GM21786 (cell line): ENCODE data around the gene NDUFA11.
"Not testable (repeated sequence)": the region's sequence is repeated elsewhere in the genome, so short reads cannot be mapped to it uniquely, and the experiment has no call there.

Experiments
- ATAC-seq: cut with Tn5 transposase; IDR thresholded peaks from one replicate; pipeline ENCODE4 v1.9.1; 2021; ENCODE audit not compliant: unreplicated experiment

NDUFA11 gene

DNA sequence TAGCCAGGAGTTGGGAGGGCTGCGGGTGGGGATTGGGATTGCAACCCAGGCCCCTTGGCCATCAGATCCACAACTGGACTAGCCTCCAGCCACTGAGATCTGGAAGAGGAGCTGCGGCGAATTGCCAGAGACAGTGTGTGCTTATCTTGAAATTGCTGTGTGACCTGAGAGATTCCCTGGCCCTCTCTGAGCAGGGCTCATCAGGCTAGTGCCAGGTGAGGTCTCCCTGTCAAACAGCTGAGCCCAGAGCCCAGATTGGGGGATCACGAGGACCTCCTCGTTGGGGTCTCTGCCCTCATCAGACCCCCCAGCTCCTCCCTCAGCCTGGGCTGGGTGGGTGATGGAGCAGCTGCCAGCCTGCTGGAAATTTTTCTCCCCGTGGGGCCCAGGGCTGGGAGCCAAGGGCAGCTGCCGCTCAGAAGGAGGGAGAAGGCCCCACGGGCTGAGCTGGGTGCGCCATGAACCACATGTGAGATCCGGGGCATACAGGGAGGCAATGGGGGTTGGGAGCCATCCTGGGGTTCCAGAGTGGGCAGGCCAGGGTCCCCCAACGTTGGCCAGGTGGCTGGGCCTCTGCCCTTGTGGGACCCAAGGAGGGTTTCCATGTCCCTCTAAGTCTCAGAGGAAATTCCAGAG, 40.4 kb downstream of the NDUFA11 start:
- ATAC-seq, result no peak

DNA sequence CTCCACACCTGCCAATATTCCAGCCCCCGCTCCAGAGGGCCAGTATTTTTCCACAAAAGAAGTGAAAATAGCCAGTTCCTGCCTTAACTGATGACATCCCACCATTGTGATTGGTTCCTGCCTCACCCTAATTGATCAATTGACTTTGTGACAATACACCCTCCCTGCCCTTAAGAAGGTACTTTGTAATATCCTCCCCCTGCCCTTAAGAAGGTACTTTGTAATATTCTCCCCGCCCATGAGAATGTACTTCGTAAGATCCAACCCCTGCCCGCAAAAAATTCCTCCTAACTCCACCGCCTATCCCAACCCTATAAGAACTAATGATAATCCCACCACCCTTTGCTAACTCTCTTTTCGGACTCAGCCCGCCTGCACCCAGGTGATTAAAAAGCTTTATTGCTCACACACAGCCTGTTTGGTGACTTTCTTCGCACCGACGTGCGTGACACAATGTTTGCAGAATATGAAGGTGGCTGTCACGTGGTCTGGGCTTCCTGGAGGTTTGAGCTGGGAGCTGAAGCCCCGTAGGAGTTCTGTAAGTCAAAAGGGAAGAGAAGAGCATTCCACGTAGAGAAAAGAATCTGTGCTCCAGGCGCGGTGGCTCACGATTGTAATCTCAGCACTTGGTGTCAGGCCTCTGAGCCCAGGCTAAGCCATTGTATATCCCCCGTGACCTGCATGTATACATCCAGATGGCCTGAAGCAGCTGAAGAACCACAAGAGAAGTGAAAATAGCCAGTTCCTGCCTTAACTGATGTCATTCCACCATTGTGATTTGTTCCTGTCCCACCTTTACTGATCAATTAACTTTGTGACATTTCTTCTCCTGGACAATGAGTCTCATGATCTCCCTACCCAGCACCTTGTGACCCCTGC, 46.1 kb downstream of the NDUFA11 start:
- no peak for ATAC-seq

DNA sequence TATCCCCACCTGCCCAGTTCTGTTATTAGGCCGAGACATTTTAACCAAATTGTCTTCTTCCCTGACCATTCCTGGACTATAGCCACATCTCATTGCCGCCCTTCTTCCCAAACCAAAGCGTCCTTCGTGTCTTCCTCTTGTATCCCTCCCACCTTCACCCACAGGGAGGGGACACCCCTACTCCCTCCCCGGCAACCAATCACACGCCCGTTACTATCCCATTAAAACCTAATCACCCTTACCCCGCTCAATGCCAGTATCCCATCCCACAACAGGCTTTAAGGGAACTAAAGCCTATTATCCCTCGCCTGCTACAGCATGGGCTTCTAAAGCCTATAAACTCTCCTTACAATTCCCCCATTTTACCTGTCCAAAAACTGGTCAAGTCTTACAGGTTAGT, 48.4 kb downstream of the NDUFA11 start:
- ATAC-seq, result not testable (repeated sequence)

DNA sequence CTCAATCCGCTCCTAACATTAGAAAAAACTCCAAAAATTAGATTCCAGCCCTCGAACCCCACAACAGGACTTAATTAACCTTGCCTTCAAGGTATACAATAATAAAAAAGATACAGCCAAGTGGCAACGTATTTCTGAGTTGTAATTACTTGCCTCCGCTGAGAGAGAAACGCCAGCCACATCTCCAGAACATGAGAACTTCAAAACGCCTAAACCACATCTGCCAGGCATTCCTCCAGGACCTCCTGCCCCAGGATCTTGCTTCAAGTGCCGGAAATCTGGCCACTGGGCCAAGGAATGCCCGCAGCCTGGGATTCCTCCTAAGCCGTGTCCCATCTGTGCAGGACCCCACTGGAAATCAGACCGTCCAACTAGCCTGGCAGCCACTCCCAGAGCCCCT, 49.5 kb downstream of the NDUFA11 start:
- not testable (repeated sequence) for ATAC-seq

DNA sequence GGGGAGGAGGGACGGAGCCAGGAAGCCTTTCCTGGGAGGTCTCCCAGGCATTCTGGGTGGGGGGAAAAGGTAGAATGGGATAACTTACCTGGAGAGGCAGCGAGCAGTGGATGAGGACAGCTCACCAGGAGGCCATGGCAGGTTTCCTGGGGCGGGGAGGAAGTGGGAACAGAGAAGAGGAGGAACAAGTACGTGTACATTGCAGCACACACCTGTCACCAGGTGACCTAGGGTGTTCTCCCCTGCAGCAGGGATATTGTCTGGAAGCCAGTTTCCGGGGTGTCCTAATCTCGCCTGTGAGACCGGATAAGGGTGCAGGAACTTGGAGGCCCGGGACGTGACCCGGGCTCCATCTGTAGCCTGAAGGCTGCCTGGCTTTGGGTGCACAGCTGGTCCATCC, 52.3 kb downstream of the NDUFA11 start, which contains the start of gene FUT3:
FUT3 (minus strand) TSS at position 148 of the 400 bp plus-strand sequence.
- no peak for ATAC-seq

DNA sequence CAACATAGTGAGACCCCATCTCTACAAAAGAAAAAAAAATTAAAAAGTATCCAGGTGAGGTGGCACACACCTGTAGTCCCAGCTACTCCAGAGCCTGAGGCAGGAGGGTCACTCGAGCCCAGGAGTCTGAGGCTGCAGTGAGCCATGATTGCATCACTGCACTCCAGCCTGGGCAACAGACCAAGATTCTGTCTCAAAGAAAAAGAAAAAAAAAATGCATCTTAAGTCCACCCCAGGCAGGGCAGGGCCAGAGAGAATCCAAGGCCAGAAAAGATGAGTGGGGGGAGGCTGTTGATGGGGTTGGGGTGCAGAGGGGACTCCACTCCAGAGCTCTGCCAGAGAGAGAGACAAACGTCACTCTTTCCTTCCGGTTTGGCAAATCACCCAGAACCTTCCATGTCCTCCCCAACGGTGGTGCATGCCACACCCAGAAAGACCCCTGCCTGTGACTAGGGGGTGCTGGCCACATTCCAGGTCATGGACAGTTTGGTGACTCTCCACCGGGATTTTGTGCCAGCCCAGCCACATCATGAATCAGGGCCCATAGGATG, 52.8 kb downstream of the NDUFA11 start:
- no peak for ATAC-seq

DNA sequence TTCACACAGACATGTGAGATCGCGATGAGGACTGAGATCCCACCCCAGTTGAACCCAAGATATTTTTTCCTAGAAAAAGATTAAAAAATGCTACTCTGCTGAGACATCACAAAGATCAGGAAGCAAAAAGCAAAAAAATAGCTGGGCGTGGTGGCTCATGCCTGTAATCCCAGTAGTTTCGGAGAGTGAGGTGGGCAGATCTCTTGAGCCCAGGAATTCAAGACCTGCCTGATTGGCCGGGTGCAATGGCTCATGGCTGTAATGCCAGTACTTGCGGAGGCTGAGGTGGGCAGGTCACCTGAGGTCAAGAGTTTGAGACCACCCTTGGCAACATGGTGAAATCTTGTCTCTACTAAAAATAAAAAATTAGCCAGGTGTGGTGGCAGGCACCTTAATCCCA, 53.4 kb downstream of the NDUFA11 start:
- ATAC-seq, result no peak

DNA sequence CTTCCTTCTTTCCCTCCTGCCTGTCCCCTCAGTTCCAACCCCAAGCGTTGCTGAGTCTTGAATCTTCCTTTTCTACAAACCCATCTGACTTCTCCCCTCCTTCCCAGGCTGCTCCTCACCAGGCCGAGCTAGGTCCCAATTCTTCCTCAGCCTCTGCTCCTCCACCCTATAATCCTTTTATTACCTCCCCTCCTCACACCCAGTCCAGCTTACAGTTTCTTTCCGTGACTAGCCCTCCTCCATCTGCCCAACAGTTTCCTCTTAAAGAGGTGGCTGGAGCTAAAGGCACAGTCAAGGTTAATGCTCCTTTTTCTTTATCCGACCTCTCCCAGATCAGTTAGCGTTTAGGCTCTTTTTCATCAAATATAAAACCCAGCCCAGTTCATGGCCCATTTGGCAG, 55.0 kb downstream of the NDUFA11 start:
- ATAC-seq, result not testable (repeated sequence)

DNA sequence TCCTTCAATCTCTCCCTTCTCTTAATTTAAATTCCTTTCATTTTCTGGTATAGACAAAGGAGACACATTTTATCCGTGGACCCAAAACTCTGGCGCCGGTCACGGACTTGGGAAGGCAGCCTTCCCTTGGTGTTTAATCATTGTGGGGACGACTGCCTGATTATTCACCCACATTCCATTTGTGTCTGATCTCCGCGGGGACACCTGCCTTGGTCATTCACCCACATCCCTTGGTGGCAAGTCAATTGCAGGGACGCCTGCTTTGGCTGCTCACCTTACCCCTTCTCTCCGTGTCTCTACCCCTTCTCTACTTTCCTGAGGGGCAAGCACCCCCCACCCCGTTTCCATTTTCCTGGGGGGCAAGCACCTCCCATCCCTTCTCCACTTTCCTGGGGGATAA, 55.7 kb downstream of the NDUFA11 start:
- not testable (repeated sequence) for ATAC-seq
